ENCODE results near the gene PARP9.

GRCh38 chr3:122506450-122506849 is 57.6 kb downstream of the PARP9 start:
- TF ChIP-seq POLR2A (IDR thresholded peaks at IDR 0.05; ENCODE audit: low read depth, low read length) (no peak), CTCF (conservative IDR thresholded peaks at IDR 0.05; ENCODE audit: low read depth, low read length) (no peak), USF2 (IDR thresholded peaks at IDR 0.05; ENCODE audit: low read depth, low read length) (no peak), RFX5 (IDR thresholded peaks at IDR 0.05; ENCODE audit: low read depth, low read length) (no peak), FOS (IDR thresholded peaks at IDR 0.05; ENCODE audit: low read depth, low read length) (no peak), RAD21 (IDR thresholded peaks at IDR 0.05; ENCODE audit: low read length) (no peak), MXI1 (IDR thresholded peaks at IDR 0.05; ENCODE audit: borderline replicate concordance, low read depth, low read length) (no peak), CEBPB (IDR thresholded peaks at IDR 0.05; ENCODE audit: low read depth, low read length) (no peak), SMC3 (IDR thresholded peaks at IDR 0.05; ENCODE audit: low read depth, low read length) (no peak), BHLHE40 (IDR thresholded peaks at IDR 0.05; ENCODE audit: low read depth, low read length) (no peak), RCOR1 (IDR thresholded peaks at IDR 0.05; ENCODE audit: insufficient replicate concordance, low read length) (no peak)

Measured in IMR-90 (cell line).